ENCODE data around the gene C4BPB. TPM values are rescaled to one million over a fixed set of nuclear protein-coding genes. Genes with fewer than 3 reads are reported as not detected.

Gene C4BPB
- polyA plus RNA-seq (not detected in 3 replicates), polyA minus RNA-seq (not detected in 3 replicates)
- polyA plus RNA-seq (2011; ENCODE audit: low read depth), result not detected
- not detected in 2 replicates for polyA plus RNA-seq (2011; cell fraction: cytosol; rRNA removed)
- not detected in 2 replicates for polyA plus RNA-seq (2011; cell fraction: nucleus; rRNA removed)
- not detected in 2 replicates for polyA plus RNA-seq (2012; ENCODE audit: low replicate concordance)
- polyA minus RNA-seq (2011; cell fraction: cytosol; rRNA and poly(A)+ RNA removed), result 3.5 TPM
- 1.3 and 1.5 TPM in 2 replicates for polyA minus RNA-seq (2011; cell fraction: nucleus; rRNA and poly(A)+ RNA removed)

- no peak for DNase-seq (ENCODE audit: low read depth, low spot score)
- no peak for TF ChIP-seq CTCF (optimal IDR thresholded peaks at IDR 0.05 in 1 of 3, IDR thresholded peaks at IDR 0.05 in 1 of 3, conservative IDR thresholded peaks at IDR 0.05 in 1 of 3; ENCODE audit: extremely low read depth in 1 of 3, insufficient read depth in 2 of 3, low read length in 3 of 3)
- TF ChIP-seq EZH2 (IDR thresholded peaks at IDR 0.05; ENCODE audit: low read length), result no peak
These were observed at the start of gene C4BPB for GRCh38 chr1:207088701-207089626. TSS of gene C4BPB (plus strand) at chr1:207088860. CDS start at chr1:207089532, 672 bp downstream.

GRCh38 chr1:207039380-207040180, 49.1 kb upstream of the C4BPB start:
- Histone ChIP-seq H3K4me2 (ENCODE audit: control insufficient read depth, extremely low read depth, insufficient read depth, low read depth, low read length) (no peak overlapping the region), H3K27ac (ENCODE audit: control insufficient read depth, insufficient read depth, low read length) (no peak overlapping the region)
- dilution Hi-C loops (cut with MboI; ENCODE audit: extremely low pct_ligation_motif_present, low sequenced_read_pairs), result no loop called here

More at GRCh38 chr1:207088701-207089626, at the start of gene C4BPB:
- no peak within 1 kb of the TSS for H2AFZ ChIP-seq (ENCODE audit: control insufficient read depth, low read length)
- no peak within 1 kb of the TSS for H3K27ac ChIP-seq (ENCODE audit: control insufficient read depth, insufficient read depth, low read length)
- H3K4me1 ChIP-seq (ENCODE audit: control insufficient read depth, extremely low read depth, insufficient read depth, low read length), result peaks cover 5% of the 10 kb centered on the region
- no peak within 1 kb of the TSS for H3K9ac ChIP-seq (ENCODE audit: control insufficient read depth, extremely low read depth, insufficient read depth, low read length)
- H3K9me3 ChIP-seq (ENCODE audit: control insufficient read depth, low read depth, low read length), result no peaks in the 10 kb centered on the region
- H3K4me2 ChIP-seq (ENCODE audit: control insufficient read depth, extremely low read depth, insufficient read depth, low read depth, low read length), result no peak within 1 kb of the TSS
- dilution Hi-C loops (cut with MboI; ENCODE audit: extremely low pct_ligation_motif_present, low sequenced_read_pairs), result no loop called here
- FAIRE-seq, result peak; percentile 29
- no peaks in the 10 kb centered on the region for H4K20me1 ChIP-seq (ENCODE audit: control insufficient read depth, extremely low read depth, insufficient read depth, low read length)
- peaks cover 4% of the 10 kb centered on the region for H3K27me3 ChIP-seq (ENCODE audit: control insufficient read depth, extremely low read depth, insufficient read depth, low read length)
- no peaks in the 10 kb centered on the region for H3K36me3 ChIP-seq (ENCODE audit: control insufficient read depth in 2 of 2, extremely low read depth in 1 of 2, insufficient read depth in 2 of 2, low read length in 2 of 2)
- H3K4me3 ChIP-seq (ENCODE audit: control insufficient read depth in 2 of 3, extremely low read depth in 1 of 3, insufficient read depth in 2 of 3, low read depth in 1 of 3, low read length in 3 of 3), result no peak within 1 kb of the TSS
- H3K79me2 ChIP-seq (ENCODE audit: control insufficient read depth, insufficient read depth, low read length), result no peaks in the 10 kb centered on the region
- H3K9me1 ChIP-seq (ENCODE audit: control insufficient read depth, extremely low read depth, insufficient read depth, low read length), result no peaks in the 10 kb centered on the region

More at GRCh38 chr1:207039380-207040180, 49.1 kb upstream of the C4BPB start:
- no peak for DNase-seq (ENCODE audit: low read depth, low spot score)
- no peak for TF ChIP-seq CTCF (optimal IDR thresholded peaks at IDR 0.05 in 1 of 3, IDR thresholded peaks at IDR 0.05 in 1 of 3, conservative IDR thresholded peaks at IDR 0.05 in 1 of 3; ENCODE audit: extremely low read depth in 1 of 3, insufficient read depth in 2 of 3, low read length in 3 of 3)
- no peak for TF ChIP-seq EZH2 (IDR thresholded peaks at IDR 0.05; ENCODE audit: low read length)
- Histone ChIP-seq H3K36me3 (ENCODE audit: control insufficient read depth in 2 of 2, extremely low read depth in 1 of 2, insufficient read depth in 2 of 2, low read length in 2 of 2) (peaks cover 0 to 3% of the 10 kb centered on the region in 2 experiments), H3K9me1 (ENCODE audit: control insufficient read depth, extremely low read depth, insufficient read depth, low read length) (no peaks in the 10 kb centered on the region), H2AFZ (ENCODE audit: control insufficient read depth, low read length) (no peak overlapping the region), H3K4me1 (ENCODE audit: control insufficient read depth, extremely low read depth, insufficient read depth, low read length) (peaks cover 16% of the 10 kb centered on the region), H4K20me1 (ENCODE audit: control insufficient read depth, extremely low read depth, insufficient read depth, low read length) (no peaks in the 10 kb centered on the region), H3K79me2 (ENCODE audit: control insufficient read depth, insufficient read depth, low read length) (peaks cover 3% of the 10 kb centered on the region), H3K9ac (ENCODE audit: control insufficient read depth, extremely low read depth, insufficient read depth, low read length) (no peak overlapping the region), H3K4me3 (ENCODE audit: control insufficient read depth in 2 of 3, extremely low read depth in 1 of 3, insufficient read depth in 2 of 3, low read depth in 1 of 3, low read length in 3 of 3) (no peak overlapping the region), H3K9me3 (ENCODE audit: control insufficient read depth, low read depth, low read length) (no peaks in the 10 kb centered on the region), H3K27me3 (ENCODE audit: control insufficient read depth, extremely low read depth, insufficient read depth, low read length) (no peaks in the 10 kb centered on the region)
- FAIRE-seq, result no peak
